Adrenal gland (tissue), 12 donors: ENCODE data around the gene CHID1. TPM values are rescaled to one million over a fixed set of nuclear protein-coding genes. Genes with fewer than 3 reads are reported as not detected.

Source experiments
- DNase-seq, 7 donors: peaks; one replicate each; pipeline ENCODE4 v3.0.0-alpha.2; 2019 to 2020
- H3K27ac ChIP-seq, 5 donors: fragments of 200-600 bp; sonication (generic) in 4 of 5; 1 replicate in 3 of 5; 2 replicates in 2 of 5; pipeline versions ENCODE4 v1.5.1 to v1.8.0; 2016 to 2020; ENCODE audit warnings: mild to moderate bottlenecking in 1 of 5
- H3K27me3 ChIP-seq: fragments of 200-600 bp; 2 replicates; pipeline ENCODE4 v1.8.0; 2021
- H3K36me3 ChIP-seq, 2 donors: fragments of 200-600 bp; replicated peaks in 1 of 2; 1 replicate in 1 of 2; 2 replicates in 1 of 2; pipeline versions ENCODE4 v1.5.1 to v1.8.0; 2018 to 2022
- H3K4me1 ChIP-seq, 2 donors: fragments of 200-600 bp; replicated peaks in 1 of 2; 1 replicate in 1 of 2; 2 replicates in 1 of 2; pipeline versions ENCODE4 v1.5.1 to v1.8.0; 2018 to 2021
- H3K4me3 ChIP-seq, 4 donors: fragments of 200-600 bp; sonication (generic) in 3 of 4; one replicate each; pipeline ENCODE4 v1.5.1; 2016 to 2018
- H3K9me3 ChIP-seq, 3 donors: fragments of 200-600 bp; sonication (generic) in 1 of 3; replicated peaks in 1 of 3; 1 replicate in 2 of 3; 2 replicates in 1 of 3; pipeline versions ENCODE4 v1.5.1 to v1.8.0; 2016 to 2021
- CTCF ChIP-seq, 6 experiments: fragments of 450-650 bp in 4 of 6; fragments of 200-600 bp in 2 of 6; sonication (generic) in 1 of 6; IDR thresholded peaks; 1 replicate in 5 of 6; 2 replicates in 1 of 6; pipeline versions ENCODE4 v1.5.1 to v1.8.0; 2016 to 2021; ENCODE audit warnings: antibody characterized with exemption in 6 of 6, mild to moderate bottlenecking in 2 of 6, moderate library complexity in 1 of 6
- POLR2A ChIP-seq, 2 donors: fragments of 450-650 bp; IDR thresholded peaks; one replicate each; pipeline ENCODE4 v1.6.1; 2017; ENCODE audit warnings: antibody characterized with exemption in 2 of 2, mild to moderate bottlenecking in 2 of 2, moderate library complexity in 1 of 2
- WGBS, 4 donors: extraction: QIAGEN DNeasy Blood & Tissue Kit in 2 of 4; methylation state at CpG; one replicate each; pipeline versions ENCODE4 v1.1.5 to v1.1.7; 2013 to 2017; 5-methylcytosine and 5-hydroxymethylcytosine counted together
- intact Hi-C, 2 donors: fragments of 100-400 bp; cut with DNase I; formaldehyde crosslinking; loops; one replicate each; pipeline versions ENCODE4 v1.14.1 to v1.15.0; 2022 to 2023
- polyA plus RNA-seq, 3 donors: library from polyadenylated mRNA; stranded (reverse); fragments of 200-250 nt in 2 of 3; fragments of 350-450 nt in 1 of 3; fragmentation: Illumina TruSeq in 1 of 3; extraction: RNeasy Lipid Tissue Mini Kit (QIAGEN cat#74804) in 1 of 3; gene quantifications; one replicate each; pipeline ENCODE4 v1.2.3, GENCODE V29; 2013 to 2014
- total RNA-seq, 9 donors: library from RNA; depleted of rRNA in 4 of 9; stranded (reverse); fragments of >200 nt in 4 of 9; fragments of 120-200 nt in 1 of 9; fragmentation: NEBNext Ultra II Directional in 1 of 9; extraction: Animal tissue kit (Norgen Biotek cat#: 25700) in 1 of 9; gene quantifications; one replicate each; pipeline versions ENCODE4 v1.1.0 to v1.2.4, GENCODE V29; 2013 to 2023
- donor health status: healthy with polysubstance abuse.
- donor health status: Bipolar disorder and iron deficiency.
- donor health status: DM: yes; HTN: yes; CAD: no.
- donor health status: DM: no; HTN: no; CAD: no.
- donor health status: DM: no; HTN: no; CAD: no.
- donor health status: DM: yes; HTN: yes; CAD: no.

Gene CHID1
- total and polyA plus RNA-seq, 12 donors = 39.2 to 220 (median 96.6) TPM

GRCh38 chr11:870418-870817, 40.2 kb downstream of the CHID1 start:
- Histone ChIP-seq H3K4me1 (no peaks in the 10 kb centered on the region), H3K27ac (no peak overlapping the region), H3K9me3 (no peaks in the 10 kb centered on the region), H3K36me3 (peaks cover 0 to 4% of the 10 kb centered on the region in 2 donors), H3K4me3 (no peak overlapping the region), H3K27me3 (no peaks in the 10 kb centered on the region)
- TF ChIP-seq CTCF (IDR thresholded peaks at IDR 0.05) = no peak
- no peak for TF ChIP-seq POLR2A (IDR thresholded peaks at IDR 0.05)
- 86 to 100% (median 91%) methylated on average over 3 to 8 of the region's 8 CpGs for WGBS, 4 donors
- intact Hi-C loops = no loop called here
- DNase-seq = no peak

- H3K27me3 ChIP-seq = no peaks in the 10 kb centered on the region
- DNase-seq = no peak
- no peaks in the 10 kb centered on the region for H3K9me3 ChIP-seq
- H3K36me3 ChIP-seq = peaks cover 0 to 4% of the 10 kb centered on the region in 2 donors
- H3K4me1 ChIP-seq = no peaks in the 10 kb centered on the region
- H3K4me3 ChIP-seq = no peak overlapping the region
- TF ChIP-seq POLR2A (IDR thresholded peaks at IDR 0.05) (no peak), CTCF (IDR thresholded peaks at IDR 0.05) (no peak)
- WGBS, 4 donors = 65 to 100% (median 73%) methylated on average over 1 to 8 of the region's 8 CpGs
- no peak overlapping the region for H3K27ac ChIP-seq
- intact Hi-C loops = no loop called here
Observed at GRCh38 chr11:870127-870413, 40.5 kb downstream of the CHID1 start.

- Histone ChIP-seq H3K4me1 (no peaks in the 10 kb centered on the region), H3K27ac (no peak overlapping the region), H3K36me3 (peaks cover 0 to 4% of the 10 kb centered on the region in 2 donors), H3K9me3 (no peaks in the 10 kb centered on the region), H3K4me3 (no peak overlapping the region), H3K27me3 (no peaks in the 10 kb centered on the region)
- TF ChIP-seq CTCF (IDR thresholded peaks at IDR 0.05) = no peak
- TF ChIP-seq POLR2A (IDR thresholded peaks at IDR 0.05) = no peak
- no peak for DNase-seq
- intact Hi-C loops = no loop called here
- 87 to 89% (median 88%) methylated on average over 3 to 25 of the region's 25 CpGs; no CpG with 5 or more reads in 1 of the 4 donors for WGBS, 4 donors
Observed at GRCh38 chr11:869399-870126, 41.0 kb downstream of the CHID1 start.

GRCh38 chr11:868802-869201, 41.8 kb downstream of the CHID1 start:
- no peak for DNase-seq
- Histone ChIP-seq H3K27ac (no peak overlapping the region), H3K36me3 (peaks cover 0 to 4% of the 10 kb centered on the region in 2 donors), H3K4me3 (no peak overlapping the region), H3K9me3 (no peaks in the 10 kb centered on the region), H3K4me1 (no peaks in the 10 kb centered on the region), H3K27me3 (no peaks in the 10 kb centered on the region)
- intact Hi-C loops = no loop called here
- TF ChIP-seq CTCF (IDR thresholded peaks at IDR 0.05) = no peak
- TF ChIP-seq POLR2A (IDR thresholded peaks at IDR 0.05) = no peak
- WGBS, 4 donors = 83 to 91% (median 88%) methylated on average over 6 to 12 of the region's 12 CpGs
